ENCODE measurements around the gene PRKCD. TPM values are rescaled to one million over a fixed set of nuclear protein-coding genes. Genes with fewer than 3 reads are reported as not detected.

Gene PRKCD
- total RNA-seq, 1 donor from 2014 or later = 16.1 TPM

DNA sequence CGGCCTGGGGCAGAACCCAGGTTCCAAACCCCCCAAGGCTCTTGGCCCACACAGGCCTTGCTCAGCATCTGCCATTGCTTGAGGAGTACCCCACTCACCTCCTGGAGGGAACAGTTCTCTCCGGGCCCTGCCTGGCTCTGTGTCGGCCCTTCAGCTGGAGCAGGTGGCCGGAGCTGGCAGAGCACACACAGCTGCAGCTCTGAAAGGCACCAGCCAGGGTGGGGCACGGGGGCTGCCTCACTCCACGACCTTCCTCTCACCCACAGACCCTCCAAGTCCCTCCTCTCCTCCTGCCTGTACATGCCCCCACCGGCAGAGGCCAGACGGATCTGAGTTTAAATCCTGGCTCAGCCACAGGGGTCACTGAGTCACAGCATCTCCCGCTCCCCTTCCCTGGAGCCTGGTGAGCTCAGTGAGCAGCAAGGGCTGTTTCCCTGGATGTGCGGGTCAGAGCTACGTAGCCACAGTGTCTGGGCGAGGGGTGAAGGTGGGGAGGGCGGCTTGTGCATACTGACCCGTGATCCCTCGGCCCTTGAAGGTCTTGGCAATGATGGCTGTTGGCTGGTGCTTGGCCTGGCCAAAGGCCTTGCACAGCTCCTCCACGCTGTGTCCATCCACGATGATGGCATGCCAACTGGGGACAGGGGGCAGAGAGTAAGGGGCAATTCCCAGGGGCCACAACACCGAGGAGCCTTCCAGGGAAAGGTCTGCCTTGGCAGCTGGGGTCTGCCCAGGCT is 71.8 kb downstream of the PRKCD start:
- Mint-ChIP-seq H3K4me1 (peaks cover 3% of the 10 kb centered on the region), H3K4me3 (no peak overlapping the region), H3K36me3 (peaks cover 16% of the 10 kb centered on the region), H3K9me3 (no peaks in the 10 kb centered on the region), H3K27ac (no peak overlapping the region), H3K27me3 (ENCODE audit: low read depth) (no peaks in the 10 kb centered on the region)
- no peak for DNase-seq (ENCODE audit: low spot score in 2 of 2, unreplicated experiment in 2 of 2)
- TF ChIP-seq, protein P1, sequence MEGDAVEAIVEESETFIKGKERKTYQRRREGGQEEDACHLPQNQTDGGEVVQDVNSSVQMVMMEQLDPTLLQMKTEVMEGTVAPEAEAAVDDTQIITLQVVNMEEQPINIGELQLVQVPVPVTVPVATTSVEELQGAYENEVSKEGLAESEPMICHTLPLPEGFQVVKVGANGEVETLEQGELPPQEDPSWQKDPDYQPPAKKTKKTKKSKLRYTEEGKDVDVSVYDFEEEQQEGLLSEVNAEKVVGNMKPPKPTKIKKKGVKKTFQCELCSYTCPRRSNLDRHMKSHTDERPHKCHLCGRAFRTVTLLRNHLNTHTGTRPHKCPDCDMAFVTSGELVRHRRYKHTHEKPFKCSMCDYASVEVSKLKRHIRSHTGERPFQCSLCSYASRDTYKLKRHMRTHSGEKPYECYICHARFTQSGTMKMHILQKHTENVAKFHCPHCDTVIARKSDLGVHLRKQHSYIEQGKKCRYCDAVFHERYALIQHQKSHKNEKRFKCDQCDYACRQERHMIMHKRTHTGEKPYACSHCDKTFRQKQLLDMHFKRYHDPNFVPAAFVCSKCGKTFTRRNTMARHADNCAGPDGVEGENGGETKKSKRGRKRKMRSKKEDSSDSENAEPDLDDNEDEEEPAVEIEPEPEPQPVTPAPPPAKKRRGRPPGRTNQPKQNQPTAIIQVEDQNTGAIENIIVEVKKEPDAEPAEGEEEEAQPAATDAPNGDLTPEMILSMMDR (IDR thresholded peaks at IDR 0.05; ENCODE audit: unreplicated experiment) = no peak

DNA sequence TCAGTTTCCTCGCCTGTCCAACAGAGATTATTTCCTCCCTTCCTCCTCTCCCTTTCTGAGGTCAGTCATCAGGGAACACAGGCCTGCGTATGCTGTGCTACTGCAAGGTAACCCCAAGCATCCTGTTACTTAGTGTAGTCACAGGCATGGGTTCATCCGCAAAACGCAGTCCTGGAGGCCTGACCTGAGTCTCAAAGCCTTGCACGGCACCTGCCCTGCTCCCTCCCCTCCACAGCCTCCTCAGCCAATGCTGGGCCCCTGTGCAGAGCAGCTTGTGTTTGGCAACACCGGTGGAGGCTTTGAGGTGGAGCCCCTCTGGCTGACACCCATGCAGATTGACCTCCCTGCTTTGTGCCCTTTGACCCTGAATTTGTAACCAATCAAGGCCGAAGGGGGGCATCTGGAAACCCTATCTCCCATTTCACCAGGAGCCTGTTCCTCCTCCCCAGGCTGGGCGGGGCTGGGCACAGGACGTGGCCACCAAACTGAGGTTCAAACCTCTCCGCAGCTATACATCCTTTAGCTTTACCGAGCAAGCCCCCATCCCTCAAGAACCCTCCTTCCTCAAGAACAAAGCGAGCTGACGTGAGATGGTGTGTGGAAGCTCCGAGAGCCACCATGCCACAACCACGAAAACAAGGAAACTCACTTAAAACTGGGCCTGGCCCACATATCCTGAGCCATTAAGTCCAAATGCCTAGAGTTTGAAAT is 73.3 kb downstream of the PRKCD start:
- TF ChIP-seq, protein P1 (IDR thresholded peaks at IDR 0.05; ENCODE audit: unreplicated experiment) = no peak
- H3K4me1 Mint-ChIP-seq = peaks cover 14% of the 10 kb centered on the region
- H3K4me3 Mint-ChIP-seq = no peak overlapping the region
- H3K27ac Mint-ChIP-seq = no peak overlapping the region
- H3K36me3 Mint-ChIP-seq = peaks cover 15% of the 10 kb centered on the region
- no peaks in the 10 kb centered on the region for H3K27me3 Mint-ChIP-seq (ENCODE audit: low read depth)
- H3K9me3 Mint-ChIP-seq = no peaks in the 10 kb centered on the region
- DNase-seq (ENCODE audit: low spot score in 2 of 2, unreplicated experiment in 2 of 2) = no peak

DNA sequence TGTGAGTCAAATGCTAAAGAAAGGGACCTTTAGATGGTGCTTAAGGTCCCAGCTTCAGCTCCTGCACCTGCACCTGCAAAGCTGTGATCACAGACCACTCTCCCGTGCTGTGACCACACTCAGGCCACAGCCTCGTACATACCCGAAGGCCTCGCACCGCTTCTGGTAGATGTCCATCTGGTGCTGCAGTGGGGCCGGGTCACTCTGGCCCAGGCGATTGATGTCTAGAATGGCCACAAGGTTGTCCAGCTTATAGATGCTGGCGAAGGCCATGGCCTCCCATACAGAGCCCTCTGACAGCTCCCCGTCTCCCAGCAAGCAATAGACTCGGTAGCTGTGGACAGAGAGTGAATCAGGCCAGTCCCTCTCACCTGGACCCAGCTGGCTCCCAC is 73.8 kb downstream of the PRKCD start:
- Mint-ChIP-seq H3K9me3 (no peaks in the 10 kb centered on the region), H3K36me3 (peaks cover 20% of the 10 kb centered on the region), H3K4me1 (peaks cover 14% of the 10 kb centered on the region), H3K27me3 (ENCODE audit: low read depth) (no peaks in the 10 kb centered on the region), H3K4me3 (no peak overlapping the region), H3K27ac (no peak overlapping the region)
- DNase-seq (ENCODE audit: low spot score in 2 of 2, unreplicated experiment in 2 of 2) = no peak
- TF ChIP-seq, protein P1 (IDR thresholded peaks at IDR 0.05; ENCODE audit: unreplicated experiment) = no peak

DNA sequence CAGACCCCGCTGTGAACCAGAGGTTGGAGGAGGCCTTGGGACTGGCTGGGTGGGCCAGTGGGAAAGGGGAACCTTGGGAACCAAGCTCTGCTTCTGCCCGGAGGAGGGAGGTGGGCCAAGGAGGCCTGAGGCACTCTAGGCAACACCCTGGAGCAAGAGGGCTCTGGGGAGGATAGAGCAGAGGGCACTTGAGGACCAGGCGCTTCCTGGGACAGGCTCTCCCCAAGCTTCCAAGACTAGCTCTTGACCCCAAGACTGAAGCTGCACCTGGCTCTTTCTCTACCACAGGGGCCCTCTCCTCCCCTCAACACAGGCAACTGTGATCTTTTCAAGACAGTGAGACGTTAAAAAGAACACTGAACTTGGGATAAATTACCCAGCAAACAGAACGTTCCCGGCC is 74.5 kb downstream of the PRKCD start:
- Mint-ChIP-seq H3K9me3 (no peaks in the 10 kb centered on the region), H3K27me3 (ENCODE audit: low read depth) (no peaks in the 10 kb centered on the region), H3K4me1 (peaks cover 14% of the 10 kb centered on the region), H3K4me3 (no peak overlapping the region), H3K36me3 (peaks cover 19% of the 10 kb centered on the region), H3K27ac (no peak overlapping the region)
- TF ChIP-seq, protein P1 (IDR thresholded peaks at IDR 0.05; ENCODE audit: unreplicated experiment) = no peak
- DNase-seq (ENCODE audit: low spot score in 2 of 2, unreplicated experiment in 2 of 2) = no peak

DNA sequence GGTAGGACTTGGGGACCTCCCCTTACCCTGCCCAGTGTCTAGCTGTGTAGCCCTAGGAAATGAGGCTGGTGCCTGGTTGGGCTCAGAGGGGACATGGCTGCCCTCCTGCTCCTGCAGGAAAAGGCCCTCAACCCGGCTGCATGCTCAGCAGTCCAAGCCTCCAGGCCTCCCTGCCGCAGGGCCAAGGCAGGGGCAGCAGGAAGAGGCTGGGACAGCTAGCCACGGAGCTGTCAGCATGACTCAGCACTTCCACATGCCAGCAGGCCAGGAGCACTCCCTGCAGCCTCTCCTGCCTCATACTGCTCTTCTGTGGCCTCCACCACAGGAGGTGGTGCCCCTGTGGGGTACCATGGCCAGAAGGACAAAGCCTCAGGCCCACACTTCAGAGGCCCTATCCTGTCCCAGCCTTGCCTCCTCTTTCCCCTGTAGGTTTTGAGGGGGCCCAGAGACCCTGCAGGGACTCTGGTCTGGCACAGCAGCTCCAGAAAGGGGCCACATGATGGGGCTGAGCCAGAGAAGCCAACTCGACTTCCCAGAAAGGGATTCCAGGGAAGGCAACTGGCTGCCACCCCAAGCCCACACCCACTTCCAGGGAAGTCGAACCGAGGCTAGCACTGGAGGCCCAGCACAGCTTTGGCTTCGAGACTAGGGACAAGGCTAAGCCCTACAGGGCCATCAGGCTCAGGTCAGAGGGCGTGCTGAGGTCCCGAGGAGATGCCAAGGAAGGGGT is 75.3 kb downstream of the PRKCD start:
- Mint-ChIP-seq H3K4me1 (peaks cover 14% of the 10 kb centered on the region), H3K4me3 (no peak overlapping the region), H3K9me3 (no peaks in the 10 kb centered on the region), H3K27ac (peak overlapping the region; percentile 64), H3K27me3 (ENCODE audit: low read depth) (no peaks in the 10 kb centered on the region), H3K36me3 (peaks cover 19% of the 10 kb centered on the region)
- no peak for DNase-seq (ENCODE audit: low spot score in 2 of 2, unreplicated experiment in 2 of 2)
- TF ChIP-seq, protein P1 (IDR thresholded peaks at IDR 0.05; ENCODE audit: unreplicated experiment) = no peak
